Left lung (tissue), 10 donors: ENCODE measurements around the gene MERTK. TPM values are rescaled to one million over a fixed set of nuclear protein-coding genes. Genes with fewer than 3 reads are reported as not detected.

Experiments
- ATAC-seq: fragments of 200-7000 bp; cut with Tn5 transposase; one replicate; pipeline ENCODE4 v1.9.1; 2020; ENCODE audit warnings: moderate library complexity
- DNase-seq, 4 donors: peaks; one replicate each; pipeline ENCODE4 v3.0.0-alpha.2; 2013 to 2020
- H3K27ac ChIP-seq, 2 donors: fragments of 200-600 bp; sonication (generic) in 1 of 2; one replicate each; pipeline versions ENCODE4 v1.5.0 to v1.8.0; 2020 to 2021
- H3K27me3 ChIP-seq, 2 donors: fragments of 200-600 bp; sonication (generic) in 1 of 2; one replicate each; pipeline versions ENCODE4 v1.5.0 to v1.8.0; 2020 to 2021
- H3K36me3 ChIP-seq, 2 donors: fragments of 200-600 bp; sonication (generic) in 1 of 2; one replicate each; pipeline versions ENCODE4 v1.5.0 to v1.8.0; 2020 to 2021
- H3K4me1 ChIP-seq, 2 donors: fragments of 200-600 bp; one replicate each; pipeline ENCODE4 v1.8.0; 2021
- H3K4me3 ChIP-seq, 2 donors: fragments of 200-600 bp; sonication (generic) in 1 of 2; one replicate each; pipeline versions ENCODE4 v1.5.0 to v1.8.0; 2020 to 2021; ENCODE audit warnings: mild to moderate bottlenecking in 1 of 2
- H3K9me3 ChIP-seq, 2 donors: fragments of 200-600 bp; sonication (generic) in 1 of 2; one replicate each; pipeline versions ENCODE4 v1.5.0 to v1.8.0; 2020 to 2021
- CTCF ChIP-seq, 2 donors: fragments of 200-600 bp; sonication (generic) in 1 of 2; IDR thresholded peaks; one replicate each; pipeline versions ENCODE4 v1.5.0 to v1.8.0; 2021; ENCODE audit warnings: antibody characterized with exemption in 2 of 2
- intact Hi-C, 2 donors: fragments of 100-400 bp; cut with DNase I; formaldehyde crosslinking; loops; one replicate each; pipeline versions ENCODE4 v1.11.2 to v1.14.2; 2022
- polyA plus RNA-seq, 6 donors: library from polyadenylated mRNA; unstranded; fragments of 120-200 nt; gene quantifications; one replicate each; pipeline ENCODE4 v1.2.1, GENCODE V29; 2013; ENCODE audit not compliant: insufficient read length in 6 of 6
- total RNA-seq, 2 donors: library from RNA; stranded (reverse); fragmentation: NEBNext Ultra II Directional; extraction: Animal tissue kit (Norgen Biotek cat#: 25700); gene quantifications; one replicate each; pipeline ENCODE4 v1.2.1, GENCODE V29; 2021
- donor health status: DM: no; HTN: yes; CAD: no.
- donor health status: DM: no; HTN: no; CAD: no.

MERTK gene
- total and polyA plus RNA-seq, 8 donors = 15.3 to 42.8 (median 19.8) TPM

- Histone ChIP-seq H3K27ac (no peak overlapping the region), H3K4me1 (peaks cover 8 to 10% of the 10 kb centered on the region in 2 donors), H3K27me3 (no peaks in the 10 kb centered on the region), H3K36me3 (peaks cover 0 to 40% of the 10 kb centered on the region in 2 donors), H3K4me3 (no peak overlapping the region), H3K9me3 (peaks cover 0 to 8% of the 10 kb centered on the region in 2 donors)
- ATAC-seq (no peak), DNase-seq (no peak)
- intact Hi-C loops = no loop called here
- no peak for TF ChIP-seq CTCF (IDR thresholded peaks at IDR 0.05)
Measured at GRCh38 chr2:111975819-111976218, 77.4 kb downstream of the MERTK start.

GRCh38 chr2:111977240-111977639, 78.8 kb downstream of the MERTK start:
- no peak overlapping the region for H3K27ac ChIP-seq
- peaks cover 0 to 46% of the 10 kb centered on the region in 2 donors for H3K36me3 ChIP-seq
- peaks cover 8 to 10% of the 10 kb centered on the region in 2 donors for H3K4me1 ChIP-seq
- intact Hi-C loops = no loop called here
- no peak for TF ChIP-seq CTCF (IDR thresholded peaks at IDR 0.05)
- no peaks in the 10 kb centered on the region for H3K27me3 ChIP-seq
- no peak overlapping the region for H3K4me3 ChIP-seq
- H3K9me3 ChIP-seq = peaks cover 0 to 8% of the 10 kb centered on the region in 2 donors
- ATAC-seq (no peak), DNase-seq (no peak)

GRCh38 chr2:111978452-111979170, 80.2 kb downstream of the MERTK start:
- ATAC-seq = no peak
- peaks cover 0 to 50% of the 10 kb centered on the region in 2 donors for H3K36me3 ChIP-seq
- no peak overlapping the region for H3K4me3 ChIP-seq
- H3K4me1 ChIP-seq = peaks cover 0 to under 1% of the 10 kb centered on the region in 2 donors
- H3K27me3 ChIP-seq = no peaks in the 10 kb centered on the region
- peaks cover 0 to 8% of the 10 kb centered on the region in 2 donors for H3K9me3 ChIP-seq
- H3K27ac ChIP-seq = no peak overlapping the region
- no peak for TF ChIP-seq CTCF (IDR thresholded peaks at IDR 0.05)
- no peak for DNase-seq
- intact Hi-C loops = no loop called here

GRCh38 chr2:111981666-111982065, 83.3 kb downstream of the MERTK start:
- Histone ChIP-seq H3K4me1 (no peaks in the 10 kb centered on the region), H3K27ac (no peak overlapping the region), H3K4me3 (no peak overlapping the region), H3K36me3 (peaks cover 0 to 65% of the 10 kb centered on the region in 2 donors), H3K27me3 (no peaks in the 10 kb centered on the region), H3K9me3 (peaks cover 0 to 8% of the 10 kb centered on the region in 2 donors)
- intact Hi-C loops = no loop called here
- TF ChIP-seq CTCF (IDR thresholded peaks at IDR 0.05) = no peak
- ATAC-seq (no peak), DNase-seq (no peak)

- Histone ChIP-seq H3K4me3 (no peak overlapping the region), H3K36me3 (peaks cover 0 to 57% of the 10 kb centered on the region in 2 donors), H3K27me3 (no peaks in the 10 kb centered on the region), H3K4me1 (no peaks in the 10 kb centered on the region), H3K9me3 (no peaks in the 10 kb centered on the region), H3K27ac (no peak overlapping the region)
- no peak for DNase-seq
- intact Hi-C loops = no loop called here
- no peak for TF ChIP-seq CTCF (IDR thresholded peaks at IDR 0.05)
- no peak for ATAC-seq
Measured at GRCh38 chr2:111982822-111983221, 84.4 kb downstream of the MERTK start.
